GM21390 (cell line): ENCODE data around the gene PRKAG2.
"Not testable (repeated sequence)": the region's sequence is repeated elsewhere in the genome, so short reads cannot be mapped to it uniquely, and the experiment has no call there.

Source experiments
- ATAC-seq: cut with Tn5 transposase; IDR thresholded peaks from one replicate; pipeline ENCODE4 v1.9.1; 2021; ENCODE audit not compliant: unreplicated experiment

Gene PRKAG2

DNA sequence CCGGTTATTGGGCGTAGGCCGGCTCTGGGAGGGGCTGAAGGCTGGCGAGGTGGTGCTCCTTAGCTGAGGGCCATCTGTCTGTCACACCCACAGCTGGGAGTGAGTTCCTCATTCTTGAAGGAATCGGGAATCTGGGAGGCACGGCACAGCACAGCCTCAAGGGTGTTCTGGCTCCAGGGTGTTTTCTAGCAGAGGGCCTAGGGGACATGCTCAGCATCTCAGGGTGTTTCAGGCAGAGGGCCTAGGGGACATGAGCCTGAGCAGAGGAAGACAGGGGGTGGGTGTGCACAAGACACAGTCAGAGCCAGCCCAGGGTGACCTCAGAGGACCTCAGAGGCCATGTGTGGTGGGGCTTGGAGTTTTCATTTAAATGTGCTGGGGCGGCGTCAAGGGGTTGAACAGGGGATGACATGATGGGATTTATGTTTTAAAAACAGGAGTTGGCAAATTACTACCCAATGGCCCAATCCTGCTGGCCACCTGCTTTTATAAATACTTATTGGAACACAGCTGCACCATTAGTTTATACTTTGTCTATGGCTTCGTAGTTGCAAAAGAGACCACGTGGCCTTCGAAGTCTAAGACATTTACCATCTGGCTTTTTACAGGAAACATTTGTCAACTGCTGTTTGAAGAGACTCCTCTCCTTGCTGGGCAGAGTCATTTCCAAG, 121.6 kb downstream of the PRKAG2 start:
- ATAC-seq, result no peak

DNA sequence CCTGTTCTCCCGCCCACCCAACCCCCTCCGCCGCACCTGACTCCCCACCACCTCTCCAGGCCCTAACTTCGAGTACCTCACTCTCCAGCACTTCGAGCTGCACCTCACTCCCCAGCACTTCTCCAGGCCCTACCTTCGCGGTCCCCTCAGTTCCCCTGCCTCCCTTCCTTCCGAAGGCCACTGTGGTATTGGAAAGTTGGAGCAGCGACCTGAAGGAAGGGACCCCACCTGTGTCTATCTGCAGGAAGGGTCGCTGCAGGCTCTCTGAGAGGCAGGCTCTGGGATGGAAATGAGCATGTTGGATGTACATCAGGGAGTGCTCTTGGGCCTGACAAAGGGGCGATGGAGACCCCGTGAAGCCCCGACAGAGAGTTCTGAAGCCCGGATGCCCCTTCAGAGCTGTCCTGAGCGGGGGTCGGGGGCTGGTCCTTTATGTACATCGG, 122.2 kb downstream of the PRKAG2 start:
- no peak for ATAC-seq

DNA sequence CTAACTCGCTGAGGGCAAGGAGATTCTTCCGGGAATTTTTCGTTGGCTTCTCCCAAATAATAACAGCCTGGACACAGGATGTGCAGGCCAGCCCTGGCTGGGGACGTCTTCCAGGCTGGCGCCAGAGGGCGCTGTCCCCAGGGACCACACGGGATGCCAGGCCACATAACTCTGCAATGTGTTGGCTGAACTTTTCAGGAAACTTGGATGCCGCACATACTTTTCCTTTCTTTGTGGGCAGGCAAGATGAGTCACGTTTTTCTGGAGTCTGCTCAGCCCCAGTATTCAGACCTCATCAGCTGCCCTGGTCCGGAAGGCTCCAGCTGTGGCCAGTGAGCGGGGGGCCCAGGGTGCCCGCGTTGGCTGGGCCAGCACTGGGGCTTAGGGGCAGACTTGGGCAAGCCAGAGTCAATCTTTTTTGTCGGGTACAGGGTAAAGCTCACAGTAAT, 122.7 kb downstream of the PRKAG2 start:
- ATAC-seq, result no peak

DNA sequence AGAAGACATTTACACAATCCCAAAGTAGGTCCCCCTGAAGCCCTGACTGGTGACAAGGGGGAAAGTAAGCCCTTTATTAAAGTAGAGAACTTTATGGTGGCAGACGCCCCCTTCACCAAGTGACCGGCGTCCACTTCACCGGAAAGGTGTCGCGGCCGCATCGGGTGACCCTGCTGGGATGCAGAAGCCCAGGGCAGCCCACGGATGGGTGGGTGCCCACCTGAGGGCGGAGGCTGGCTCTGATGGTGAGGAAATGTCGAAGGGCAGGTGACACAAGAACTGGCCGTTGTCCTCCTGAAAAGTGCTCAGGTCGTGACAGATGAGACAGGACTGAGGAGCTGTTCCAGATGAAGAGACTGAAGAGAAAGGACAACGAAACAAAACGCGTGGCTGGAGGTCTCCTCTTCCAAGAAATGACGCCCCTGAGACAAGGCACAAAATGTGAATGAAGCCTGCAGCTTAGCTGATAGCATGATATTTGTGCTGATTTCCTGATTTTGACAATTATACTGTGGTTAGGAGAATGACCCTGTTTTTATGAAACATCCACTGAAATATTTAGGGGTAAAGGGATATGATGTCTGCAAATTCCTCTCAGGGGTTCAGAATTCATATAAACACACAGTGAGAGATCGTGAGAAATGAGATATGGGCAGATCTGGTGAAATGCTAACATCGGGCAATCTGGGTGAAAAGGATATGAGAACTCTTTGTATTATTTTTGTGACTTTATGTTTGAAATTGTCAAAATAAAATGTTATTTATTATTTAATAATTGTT, 123.9 kb downstream of the PRKAG2 start:
- no peak for ATAC-seq

DNA sequence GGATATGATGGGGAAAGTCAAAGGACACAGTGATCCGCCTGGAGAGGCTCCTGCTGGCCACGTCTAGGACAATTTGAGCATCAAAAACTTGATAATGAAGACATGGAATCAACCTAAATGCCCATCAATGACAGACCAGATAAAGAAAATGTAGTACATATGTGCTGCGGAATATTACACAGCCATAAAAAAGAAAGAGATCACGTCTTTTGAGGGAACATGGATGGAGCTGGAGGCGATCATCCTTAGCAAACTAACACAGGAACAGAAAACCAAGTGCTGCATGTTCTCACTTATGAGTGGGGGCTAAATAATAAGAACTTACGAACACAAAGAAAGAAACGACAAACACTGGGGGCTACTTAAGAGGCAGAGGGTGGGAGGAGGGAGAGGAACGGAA, 124.9 kb downstream of the PRKAG2 start:
- ATAC-seq, result no peak

DNA sequence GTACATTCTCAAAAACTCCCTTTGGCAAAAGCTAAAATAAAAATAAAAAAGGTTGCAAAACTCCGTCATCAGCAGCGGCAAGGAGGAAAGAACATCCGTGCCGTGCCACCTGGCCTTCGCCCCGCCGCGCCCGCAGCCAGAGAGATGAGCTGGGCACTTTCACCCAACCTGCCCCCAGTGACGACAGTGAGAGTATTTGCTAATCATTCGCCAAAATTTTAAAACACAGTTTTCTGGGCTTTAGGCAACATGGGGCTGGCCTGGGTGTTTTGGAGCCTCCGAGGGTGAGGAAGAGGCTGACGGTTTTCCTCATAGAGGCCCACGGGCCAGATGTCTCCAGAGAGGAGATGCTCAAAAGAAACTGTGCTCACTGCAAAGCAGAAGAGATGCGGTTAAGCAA, 128.2 kb downstream of the PRKAG2 start:
- no peak for ATAC-seq

DNA sequence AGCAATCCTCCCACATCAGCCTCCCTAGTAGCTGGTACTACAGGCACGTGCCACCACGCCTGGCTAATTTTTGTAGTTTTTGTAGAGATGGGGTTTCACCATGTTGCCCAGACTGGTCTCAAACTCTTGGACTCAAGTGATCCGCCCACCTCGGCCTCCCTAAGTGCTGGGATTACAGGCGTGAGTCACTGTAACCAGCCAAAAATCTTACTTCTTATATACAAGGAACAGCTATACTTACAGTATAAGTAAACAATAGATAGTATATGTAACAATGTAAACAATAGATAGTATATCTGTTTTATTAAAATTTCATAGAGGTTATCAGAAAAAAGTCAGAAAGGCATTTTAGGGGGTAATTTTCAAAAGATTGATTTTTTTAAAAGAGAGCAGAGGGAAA, 128.9 kb downstream of the PRKAG2 start:
- ATAC-seq, result not testable (repeated sequence)

DNA sequence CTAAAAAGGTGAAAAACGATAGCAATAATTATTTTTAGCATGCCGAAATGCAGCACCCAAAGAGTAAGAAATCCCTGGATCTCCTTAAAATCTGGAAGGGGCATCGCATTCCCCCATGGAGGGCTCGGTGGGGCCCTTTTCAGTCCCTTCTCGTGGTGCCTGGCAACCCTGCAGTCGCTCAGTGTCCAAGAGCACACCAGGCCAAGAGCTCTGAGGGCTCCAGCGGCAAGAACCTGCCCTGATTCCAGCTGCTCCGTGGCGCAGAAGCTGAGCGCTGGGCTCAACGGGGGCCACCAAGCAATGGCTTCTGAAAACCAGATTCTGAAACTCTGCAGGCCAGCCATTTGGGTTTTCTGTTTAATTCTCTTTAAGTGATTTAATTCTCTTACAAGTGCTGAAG, 131.2 kb downstream of the PRKAG2 start:
- no peak for ATAC-seq

DNA sequence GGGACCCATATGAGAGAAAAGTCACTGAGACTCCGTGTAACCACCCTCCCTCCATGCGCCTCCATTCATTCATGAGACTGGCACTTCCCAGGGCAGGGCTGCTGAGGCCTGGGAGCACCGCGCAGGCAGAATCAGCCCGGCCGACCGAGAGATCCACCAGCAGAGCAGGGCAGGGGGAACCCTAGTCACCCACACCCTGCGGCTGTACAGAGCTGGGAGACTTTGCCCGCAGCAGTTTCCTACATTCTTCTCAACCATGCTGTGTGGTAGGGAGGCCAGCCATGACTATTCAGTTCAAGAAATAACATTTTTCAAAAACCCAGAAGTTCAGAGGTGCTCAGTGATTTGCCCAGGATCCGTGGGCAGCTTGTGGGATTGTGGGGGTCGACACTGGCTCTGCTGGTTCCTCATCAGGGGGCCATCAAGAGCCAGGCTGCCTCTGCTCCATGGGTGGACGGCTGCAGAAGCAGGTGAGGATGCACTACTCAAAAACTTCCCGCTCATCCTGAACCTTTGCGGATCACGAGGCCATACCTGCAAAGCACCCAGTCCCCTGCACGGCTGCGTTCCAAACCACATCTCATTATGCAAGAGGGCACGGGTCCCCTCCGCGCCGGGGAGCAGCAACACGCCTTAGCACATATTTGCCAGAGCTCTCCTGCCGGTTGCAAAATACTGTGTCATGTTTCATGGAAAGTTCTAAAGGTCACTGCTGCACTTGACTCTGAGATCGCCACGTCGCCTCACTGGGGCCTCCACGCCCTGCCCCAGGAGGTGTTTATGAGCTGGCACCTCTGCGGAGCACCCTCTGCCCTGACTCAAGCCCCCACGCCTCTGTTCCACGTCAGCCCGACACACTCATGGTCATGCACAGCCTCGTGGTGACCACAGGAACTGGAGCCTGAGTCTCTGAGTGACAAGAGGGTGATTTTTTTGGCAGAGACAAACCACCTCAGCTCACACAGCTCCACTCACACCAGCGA, 132.0 kb downstream of the PRKAG2 start:
- ATAC-seq, result no peak

DNA sequence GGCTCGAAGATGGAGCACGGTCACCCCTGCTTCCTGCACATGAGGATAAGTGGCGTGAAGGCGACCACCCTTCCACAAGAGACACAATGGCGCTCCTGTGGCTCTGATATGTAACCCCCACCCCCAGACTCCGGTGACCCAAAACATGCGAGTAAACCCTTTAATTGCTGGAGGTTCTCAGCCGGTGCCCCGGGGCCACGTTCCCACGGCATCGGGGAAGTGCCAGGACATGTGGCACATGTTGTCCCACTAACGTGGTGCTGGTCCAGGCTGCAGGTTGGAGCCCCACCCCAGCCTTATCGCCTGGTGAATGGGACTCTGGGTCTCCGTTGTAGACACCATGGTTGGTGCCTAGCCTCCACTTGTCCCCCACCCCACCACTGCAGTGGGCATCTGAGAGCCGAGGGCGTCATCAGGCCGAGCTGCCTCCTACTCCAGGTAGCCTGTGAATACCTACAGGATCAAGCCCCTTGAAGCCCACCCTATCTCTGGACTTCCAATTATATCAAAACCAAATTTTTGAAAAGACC, 132.8 kb downstream of the PRKAG2 start:
- no peak for ATAC-seq

DNA sequence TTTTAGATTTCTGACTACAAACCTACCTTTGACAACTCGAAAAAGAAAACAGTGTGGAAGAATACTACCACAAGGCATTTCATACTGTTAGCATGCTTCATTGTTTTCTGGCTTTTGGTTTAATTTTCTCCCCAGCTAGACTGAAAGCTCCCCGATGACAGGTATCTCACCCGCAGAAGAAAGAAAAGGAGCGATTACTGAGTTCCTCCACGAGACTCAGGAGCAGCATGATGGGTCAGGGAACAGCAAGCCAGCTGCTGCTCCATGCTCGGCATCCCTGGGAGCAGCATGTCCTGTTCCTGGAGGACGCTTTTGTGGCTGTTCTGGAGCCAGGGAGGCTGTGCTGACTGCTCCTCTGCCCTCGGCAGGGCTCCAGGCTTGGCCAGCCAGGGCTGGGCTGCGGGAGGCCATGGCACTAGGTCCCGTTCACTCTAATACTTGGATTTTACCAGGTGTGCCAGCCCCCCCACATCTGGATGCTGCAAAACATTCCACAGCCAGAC, 133.4 kb downstream of the PRKAG2 start:
- ATAC-seq, result no peak

DNA sequence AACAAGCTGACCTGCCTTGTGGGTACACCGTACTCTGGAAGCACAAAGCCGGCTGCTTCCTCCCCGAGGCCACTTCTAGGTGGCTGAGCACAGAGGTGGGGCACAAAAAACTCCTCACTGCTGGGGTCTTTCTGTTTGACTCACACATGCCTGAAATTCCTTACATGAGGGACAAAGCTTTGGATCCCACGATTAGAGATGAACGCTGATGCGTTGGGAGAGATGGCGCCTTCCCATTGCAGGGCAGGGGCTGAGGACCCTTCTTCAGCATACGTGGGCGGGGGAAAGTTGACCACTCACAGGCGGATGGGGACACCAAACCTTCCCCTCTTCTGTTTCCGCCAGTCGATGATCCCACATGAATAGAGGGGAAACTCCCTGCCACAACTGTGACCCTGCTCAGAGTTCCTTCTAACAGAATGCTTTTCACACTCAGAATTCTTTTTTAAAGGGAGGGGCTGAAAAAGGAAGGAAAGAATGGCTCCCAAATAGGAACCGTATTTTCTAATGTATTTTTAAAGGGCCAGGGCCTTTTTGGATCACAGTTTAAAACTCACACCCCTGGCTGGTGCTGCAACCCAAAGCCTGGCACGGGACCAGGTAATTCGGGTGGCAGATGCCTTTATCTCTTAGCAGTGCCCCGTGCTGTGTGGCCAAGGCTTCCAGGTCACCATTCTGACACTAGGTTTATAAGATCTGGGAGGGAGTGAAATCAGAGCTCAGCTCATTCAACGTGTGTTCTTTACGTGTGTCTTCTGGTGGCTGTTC, 134.0 kb downstream of the PRKAG2 start:
- no peak for ATAC-seq

DNA sequence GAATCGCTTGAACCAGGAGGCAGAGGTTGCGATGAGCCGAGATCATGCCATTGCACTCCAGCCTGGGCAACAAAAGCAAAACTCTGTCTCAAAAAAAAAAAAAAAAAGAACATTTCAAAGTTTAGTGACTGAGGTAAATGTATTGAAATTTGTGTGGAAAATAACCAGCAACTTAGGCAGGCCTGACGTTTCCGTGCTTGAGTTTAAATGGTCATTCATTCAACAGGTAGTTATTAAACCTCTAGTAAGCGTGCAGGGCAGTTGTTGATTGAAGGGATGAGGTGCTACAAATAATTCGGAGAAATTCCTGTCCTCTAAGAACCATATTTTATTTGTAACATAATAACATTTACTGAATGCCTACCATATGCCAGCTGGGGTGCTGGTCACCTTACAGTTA, 135.3 kb downstream of the PRKAG2 start:
- ATAC-seq, result no peak

DNA sequence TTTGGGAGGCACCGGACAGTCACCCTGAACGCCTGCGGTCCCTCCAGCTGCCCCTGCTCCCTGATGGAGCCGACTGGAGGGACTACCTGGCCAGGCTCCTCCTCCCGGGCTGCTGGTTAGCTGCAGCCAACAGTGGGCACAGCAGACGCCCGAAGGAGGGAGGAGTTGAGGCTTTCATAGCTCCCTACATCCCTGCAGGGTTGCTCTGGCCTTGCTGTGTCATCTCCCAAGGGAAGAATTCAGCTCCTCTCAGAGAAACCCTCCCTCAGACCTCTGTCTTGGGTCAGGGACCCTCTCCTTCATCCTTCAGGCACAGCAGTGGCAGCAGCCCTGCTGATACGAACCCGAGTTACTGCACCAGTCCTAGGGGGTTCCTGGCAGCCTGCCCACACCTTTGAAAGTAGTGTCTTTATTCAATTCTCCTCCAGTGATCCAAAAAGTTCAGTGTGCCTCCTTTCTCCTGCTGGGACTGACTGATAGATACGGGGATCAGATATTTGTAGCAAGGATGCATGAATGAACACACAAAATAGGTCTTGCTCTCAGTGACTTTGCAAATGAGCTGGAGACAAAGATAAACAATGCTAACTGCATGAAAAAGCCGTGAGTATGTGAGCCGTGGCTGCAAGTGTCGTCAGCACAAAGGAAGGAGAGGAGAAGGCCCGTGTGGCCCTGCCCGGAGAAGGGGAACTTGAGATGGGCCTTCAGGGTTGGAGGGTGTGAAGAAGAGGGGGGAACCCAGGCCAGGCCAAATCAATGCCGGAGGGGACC, 136.6 kb downstream of the PRKAG2 start:
- no peak for ATAC-seq

DNA sequence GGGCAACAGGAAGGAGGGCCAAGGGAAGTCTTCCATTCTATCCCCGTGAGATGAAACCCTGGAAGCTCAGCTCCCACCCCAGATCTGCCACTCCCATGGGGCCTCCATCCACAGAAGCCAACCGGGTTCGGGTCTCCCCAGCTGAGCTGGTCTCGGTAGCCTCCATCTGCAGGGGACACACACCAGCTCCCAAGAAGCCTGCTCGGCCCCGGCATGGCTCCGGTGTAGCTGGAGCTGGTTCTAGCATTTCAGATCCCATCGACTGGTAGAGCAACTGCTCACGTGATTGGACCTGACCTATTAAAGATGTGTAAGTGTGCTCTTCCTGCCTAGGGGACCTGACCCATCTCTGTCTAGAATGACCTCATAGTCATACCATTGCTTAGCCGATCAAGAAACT, 138.0 kb downstream of the PRKAG2 start:
- ATAC-seq, result no peak

DNA sequence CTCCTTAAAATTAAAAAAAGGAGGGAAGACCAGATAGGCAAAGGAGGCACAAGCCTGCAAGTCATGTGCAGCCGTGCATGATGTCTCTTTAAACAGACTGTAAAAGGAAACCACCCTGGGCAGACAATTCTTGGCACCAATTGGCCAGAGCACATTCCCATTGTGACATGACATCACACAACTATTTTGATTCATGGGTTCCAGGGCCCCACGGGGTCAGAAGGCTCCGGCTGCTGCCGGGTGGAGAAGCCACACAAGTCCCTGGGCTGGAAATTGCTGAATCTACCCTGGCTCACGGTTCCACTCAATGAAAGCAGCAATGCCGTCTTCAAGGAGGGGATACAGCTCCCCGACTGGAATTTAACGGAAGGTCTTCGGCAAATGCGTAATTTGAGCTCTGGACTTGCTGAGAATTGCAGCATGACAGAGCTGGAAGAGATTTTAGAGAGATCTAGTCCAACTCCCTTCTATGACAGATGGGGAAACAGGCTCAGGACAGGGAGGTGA, 140.5 kb downstream of the PRKAG2 start:
- no peak for ATAC-seq

DNA sequence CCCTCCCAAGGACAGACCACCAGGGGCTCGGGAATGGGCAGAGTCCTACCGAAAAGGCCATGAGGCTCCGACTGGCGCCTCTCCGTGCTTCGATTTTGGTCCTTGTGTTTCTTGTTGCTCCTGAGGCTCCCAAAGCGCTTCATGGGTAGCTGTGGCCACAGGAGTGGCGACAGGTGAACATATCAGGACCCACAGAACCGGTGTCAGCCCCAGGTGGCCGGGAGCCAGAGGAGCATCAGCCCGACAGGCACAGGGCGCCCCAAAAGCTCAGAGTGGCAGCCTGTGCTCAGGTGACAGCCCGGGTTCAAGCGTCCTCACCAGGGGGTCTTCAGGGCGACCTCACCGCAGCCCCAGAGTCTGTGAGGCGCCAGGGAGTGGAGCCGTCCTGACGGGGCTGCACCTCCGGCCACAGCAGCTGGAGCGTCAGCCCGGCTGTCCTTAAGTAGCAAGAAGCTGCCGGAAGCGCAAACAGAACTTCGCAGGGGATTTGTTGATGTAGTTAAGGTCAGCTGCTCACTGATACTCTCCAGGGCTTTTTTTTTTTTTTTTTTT, 141.0 kb downstream of the PRKAG2 start:
- no peak for ATAC-seq

DNA sequence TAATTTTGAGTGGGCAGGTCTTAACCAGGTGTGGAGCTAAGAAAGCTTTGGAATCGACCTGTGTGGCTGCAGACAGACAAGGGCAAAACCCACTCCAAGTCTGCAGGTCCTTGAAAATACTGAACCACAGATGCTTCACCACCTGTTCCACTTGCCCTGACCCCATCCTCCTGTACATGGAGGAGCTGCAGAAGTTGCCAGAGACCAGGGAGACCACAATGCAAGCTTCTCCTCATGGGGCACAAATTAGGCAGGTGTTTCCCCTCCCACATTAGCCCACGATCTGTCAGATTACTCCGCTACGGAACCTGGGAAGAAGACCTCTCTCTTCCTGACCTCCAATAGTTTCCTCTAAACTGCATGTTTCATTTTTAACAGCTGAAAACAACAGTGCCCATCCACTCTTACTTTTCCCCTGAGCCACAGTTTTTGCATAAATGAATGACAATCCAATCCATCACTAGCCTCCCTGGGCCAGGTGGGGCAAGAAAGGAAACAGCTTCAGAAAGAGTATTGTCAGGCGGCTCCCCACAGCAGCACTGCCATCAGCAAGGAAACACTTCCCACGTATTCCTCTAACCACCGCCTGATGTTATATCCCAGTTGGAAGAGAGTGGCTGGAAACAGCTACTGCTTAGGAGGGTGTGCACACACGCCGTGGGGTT, 141.6 kb downstream of the PRKAG2 start:
- no peak for ATAC-seq
